Measurements from ENCODE around the gene INTS2.

DNA sequence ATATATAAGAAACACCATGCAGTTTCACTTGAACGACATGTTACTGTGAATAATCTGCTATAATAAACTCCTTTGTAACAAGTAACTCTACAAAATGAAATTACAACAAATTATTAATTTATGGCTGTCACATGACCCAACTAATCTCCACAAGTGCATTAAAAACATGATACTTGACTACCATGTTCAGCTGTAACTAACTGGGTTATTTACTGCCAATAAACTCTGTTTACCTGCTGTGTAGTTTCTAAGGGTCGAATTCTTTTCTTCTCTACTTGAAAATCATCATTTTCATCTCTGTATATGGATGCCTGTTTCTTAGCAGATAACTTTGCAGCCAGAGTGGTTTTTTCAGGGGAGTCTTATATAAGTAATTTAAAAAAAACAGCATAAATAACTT lies 78.9 kb downstream of the INTS2 start:
- TF ChIP-seq, protein P1, sequence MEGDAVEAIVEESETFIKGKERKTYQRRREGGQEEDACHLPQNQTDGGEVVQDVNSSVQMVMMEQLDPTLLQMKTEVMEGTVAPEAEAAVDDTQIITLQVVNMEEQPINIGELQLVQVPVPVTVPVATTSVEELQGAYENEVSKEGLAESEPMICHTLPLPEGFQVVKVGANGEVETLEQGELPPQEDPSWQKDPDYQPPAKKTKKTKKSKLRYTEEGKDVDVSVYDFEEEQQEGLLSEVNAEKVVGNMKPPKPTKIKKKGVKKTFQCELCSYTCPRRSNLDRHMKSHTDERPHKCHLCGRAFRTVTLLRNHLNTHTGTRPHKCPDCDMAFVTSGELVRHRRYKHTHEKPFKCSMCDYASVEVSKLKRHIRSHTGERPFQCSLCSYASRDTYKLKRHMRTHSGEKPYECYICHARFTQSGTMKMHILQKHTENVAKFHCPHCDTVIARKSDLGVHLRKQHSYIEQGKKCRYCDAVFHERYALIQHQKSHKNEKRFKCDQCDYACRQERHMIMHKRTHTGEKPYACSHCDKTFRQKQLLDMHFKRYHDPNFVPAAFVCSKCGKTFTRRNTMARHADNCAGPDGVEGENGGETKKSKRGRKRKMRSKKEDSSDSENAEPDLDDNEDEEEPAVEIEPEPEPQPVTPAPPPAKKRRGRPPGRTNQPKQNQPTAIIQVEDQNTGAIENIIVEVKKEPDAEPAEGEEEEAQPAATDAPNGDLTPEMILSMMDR (IDR thresholded peaks at IDR 0.05) = no peak
- TF ChIP-seq POLR2AphosphoS5 (IDR thresholded peaks at IDR 0.05) = no peak

Measured in suprapubic skin (tissue), 3 donors.